Thyroid gland (tissue), 4 donors: ENCODE measurements around the gene MMUT. TPM values are rescaled to one million over a fixed set of nuclear protein-coding genes. Genes with fewer than 3 reads are reported as not detected.
A peak's percentile ranks its signal among the peaks of the same experiment; 100 is the strongest.

Experiments used
- DNase-seq, 2 donors: peaks; one replicate each; pipeline ENCODE4 v3.0.0-alpha.2; 2019
- H3K27ac ChIP-seq, 3 donors: fragments of 200-600 bp; sonication (generic); 1 replicate in 2 of 3; 2 replicates in 1 of 3; pipeline ENCODE4 v1.5.1; 2016 to 2019; ENCODE audit warnings: mild to moderate bottlenecking in 1 of 3, moderate library complexity in 1 of 3
- H3K27me3 ChIP-seq: fragments of 200-600 bp; sonication (generic); one replicate; pipeline ENCODE4 v1.5.1; 2019
- H3K36me3 ChIP-seq, 2 donors: fragments of 200-600 bp; sonication (generic); one replicate each; pipeline ENCODE4 v1.5.1; 2016 to 2019
- H3K4me1 ChIP-seq, 2 donors: fragments of 200-600 bp; sonication (generic); one replicate each; pipeline ENCODE4 v1.5.1; 2017 to 2019
- H3K4me3 ChIP-seq, 3 donors: fragments of 200-600 bp; sonication (generic); replicated peaks in 1 of 3; 1 replicate in 2 of 3; 2 replicates in 1 of 3; pipeline ENCODE4 v1.5.1; 2016; ENCODE audit warnings: mild to moderate bottlenecking in 1 of 3
- H3K9me3 ChIP-seq: fragments of 200-600 bp; sonication (generic); one replicate; pipeline ENCODE4 v1.5.1; 2017
- CTCF ChIP-seq, 6 experiments: fragments of 200-600 bp in 3 of 6; fragments of 450-650 bp in 3 of 6; sonication (generic) in 3 of 6; IDR thresholded peaks; one replicate each; pipeline ENCODE4 v1.5.1; 2016 to 2019; ENCODE audit warnings: antibody characterized with exemption in 6 of 6, mild to moderate bottlenecking in 2 of 6, inconsistent platforms in 1 of 6, moderate library complexity in 1 of 6
- POLR2A ChIP-seq, 2 donors: fragments of 450-650 bp; IDR thresholded peaks; one replicate each; pipeline ENCODE4 v1.6.1; 2017; ENCODE audit warnings: antibody characterized with exemption in 2 of 2, mild to moderate bottlenecking in 2 of 2, moderate library complexity in 1 of 2
- WGBS, 2 donors: methylation state at CpG; one replicate each; pipeline ENCODE4 v1.1.5; 2017; 5-methylcytosine and 5-hydroxymethylcytosine counted together
- intact Hi-C: fragments of 100-400 bp; cut with DNase I; formaldehyde crosslinking; loops from one replicate; pipeline ENCODE4 v1.15.1; 2023
- total RNA-seq, 4 donors: library from RNA; depleted of rRNA; stranded (reverse); fragments of >200 nt; gene quantifications; one replicate each; pipeline ENCODE4 v1.2.3, GENCODE V29; 2016

MMUT gene
- total RNA-seq, 4 donors from 2014 or later, result 15.3 to 26.7 (median 20.9) TPM

GRCh38 chr6:49423817-49424216, 39.2 kb downstream of the MMUT start:
- Histone ChIP-seq H3K9me3 (no peaks in the 10 kb centered on the region), H3K27me3 (no peaks in the 10 kb centered on the region), H3K4me3 (no peak overlapping the region), H3K27ac (no peak overlapping the region), H3K36me3 (no peaks in the 10 kb centered on the region), H3K4me1 (no peaks in the 10 kb centered on the region)
- TF ChIP-seq POLR2A (IDR thresholded peaks at IDR 0.05), result no peak
- TF ChIP-seq CTCF (IDR thresholded peaks at IDR 0.05), result no peak
- 44 to 51% methylated on average over 1 of the region's 1 CpG for WGBS, 2 donors
- intact Hi-C loops, result no loop called here
- no peak for DNase-seq

GRCh38 chr6:49416195-49416594, 46.9 kb downstream of the MMUT start:
- H3K9me3 ChIP-seq, result no peaks in the 10 kb centered on the region
- H3K27me3 ChIP-seq, result no peaks in the 10 kb centered on the region
- DNase-seq, result no peak
- H3K36me3 ChIP-seq, result no peaks in the 10 kb centered on the region
- TF ChIP-seq CTCF (IDR thresholded peaks at IDR 0.05) (no peak), POLR2A (IDR thresholded peaks at IDR 0.05) (no peak)
- H3K27ac ChIP-seq, result no peak overlapping the region
- WGBS, 2 donors, result 82 to 91% methylated on average over 4 of the region's 4 CpGs
- H3K4me1 ChIP-seq, result no peaks in the 10 kb centered on the region
- intact Hi-C loops, result no loop called here
- no peak overlapping the region for H3K4me3 ChIP-seq

- Histone ChIP-seq H3K9me3 (no peaks in the 10 kb centered on the region), H3K36me3 (no peaks in the 10 kb centered on the region), H3K27ac (no peak overlapping the region), H3K4me3 (no peak overlapping the region), H3K4me1 (no peaks in the 10 kb centered on the region), H3K27me3 (no peaks in the 10 kb centered on the region)
- WGBS, 2 donors, result 55 to 64% methylated on average over 1 of the region's 1 CpG
- no peak for DNase-seq
- TF ChIP-seq CTCF (IDR thresholded peaks at IDR 0.05) (no peak), POLR2A (IDR thresholded peaks at IDR 0.05) (no peak)
- intact Hi-C loops, result no loop called here
Observed at GRCh38 chr6:49415358-49415757, 47.7 kb downstream of the MMUT start.

- intact Hi-C loops, result no loop called here
- Histone ChIP-seq H3K36me3 (no peaks in the 10 kb centered on the region), H3K9me3 (no peaks in the 10 kb centered on the region), H3K4me1 (no peaks in the 10 kb centered on the region), H3K4me3 (no peak overlapping the region), H3K27me3 (no peaks in the 10 kb centered on the region), H3K27ac (no peak overlapping the region)
- WGBS, 2 donors, result 69 to 76% methylated on average over 3 of the region's 3 CpGs
- DNase-seq, result no peak
- TF ChIP-seq POLR2A (IDR thresholded peaks at IDR 0.05) (no peak), CTCF (IDR thresholded peaks at IDR 0.05) (no peak)
Observed at GRCh38 chr6:49410564-49410963, 52.5 kb downstream of the MMUT start.

GRCh38 chr6:49409951-49410542, 53.0 kb downstream of the MMUT start:
- no peaks in the 10 kb centered on the region for H3K27me3 ChIP-seq
- H3K4me3 ChIP-seq, result no peak overlapping the region
- peak; percentile 55 to 69 for DNase-seq
- TF ChIP-seq POLR2A (IDR thresholded peaks at IDR 0.05), result no peak
- peak; percentile 53 to 91 (median 62) for TF ChIP-seq CTCF (IDR thresholded peaks at IDR 0.05)
- H3K9me3 ChIP-seq, result no peaks in the 10 kb centered on the region
- H3K27ac ChIP-seq, result no peak overlapping the region
- no peaks in the 10 kb centered on the region for H3K4me1 ChIP-seq
- no peaks in the 10 kb centered on the region for H3K36me3 ChIP-seq
- 22 to 23% methylated on average over 9 of the region's 9 CpGs for WGBS, 2 donors
- intact Hi-C loops, result no loop called here
